ENCODE data around the gene EVC2. TPM values are rescaled to one million over a fixed set of nuclear protein-coding genes. Genes with fewer than 3 reads are reported as not detected.

Gene EVC2
- total RNA-seq, 2 donors from 2014 or later = 9.7 to 11.7 TPM

- H3K27me3 ChIP-seq (ENCODE audit: control insufficient read depth, insufficient read depth, low read length, poor library complexity, severe bottlenecking) = peaks cover 15% of the 10 kb centered on the region
- Mint-ChIP-seq H3K9me3 (peaks cover 23% of the 10 kb centered on the region), H3K27me3 (ENCODE audit: insufficient read depth) (peaks cover 4% of the 10 kb centered on the region), H3K4me1 (peaks cover 7% of the 10 kb centered on the region), H3K4me3 (no peak overlapping the region), H3K27ac (no peak overlapping the region), H3K36me3 (ENCODE audit: low read depth) (peaks cover 49% of the 10 kb centered on the region)
- no peaks in the 10 kb centered on the region for H3K36me3 ChIP-seq (ENCODE audit: control insufficient read depth, insufficient read depth, low read length)
- no peak overlapping the region for H3K4me3 ChIP-seq (ENCODE audit: low read length)
- H3K4me1 ChIP-seq (ENCODE audit: control insufficient read depth, insufficient read depth, low read length) = no peaks in the 10 kb centered on the region
- 79 to 100% methylated on average over 3 to 6 of the region's 6 CpGs for WGBS, 2 experiments (ENCODE audit: insufficient coverage in 1 of 2, insufficient read length in 1 of 2)
- H3K27ac ChIP-seq (ENCODE audit: low read depth, low read length) = no peak overlapping the region
- TF ChIP-seq, protein P1, sequence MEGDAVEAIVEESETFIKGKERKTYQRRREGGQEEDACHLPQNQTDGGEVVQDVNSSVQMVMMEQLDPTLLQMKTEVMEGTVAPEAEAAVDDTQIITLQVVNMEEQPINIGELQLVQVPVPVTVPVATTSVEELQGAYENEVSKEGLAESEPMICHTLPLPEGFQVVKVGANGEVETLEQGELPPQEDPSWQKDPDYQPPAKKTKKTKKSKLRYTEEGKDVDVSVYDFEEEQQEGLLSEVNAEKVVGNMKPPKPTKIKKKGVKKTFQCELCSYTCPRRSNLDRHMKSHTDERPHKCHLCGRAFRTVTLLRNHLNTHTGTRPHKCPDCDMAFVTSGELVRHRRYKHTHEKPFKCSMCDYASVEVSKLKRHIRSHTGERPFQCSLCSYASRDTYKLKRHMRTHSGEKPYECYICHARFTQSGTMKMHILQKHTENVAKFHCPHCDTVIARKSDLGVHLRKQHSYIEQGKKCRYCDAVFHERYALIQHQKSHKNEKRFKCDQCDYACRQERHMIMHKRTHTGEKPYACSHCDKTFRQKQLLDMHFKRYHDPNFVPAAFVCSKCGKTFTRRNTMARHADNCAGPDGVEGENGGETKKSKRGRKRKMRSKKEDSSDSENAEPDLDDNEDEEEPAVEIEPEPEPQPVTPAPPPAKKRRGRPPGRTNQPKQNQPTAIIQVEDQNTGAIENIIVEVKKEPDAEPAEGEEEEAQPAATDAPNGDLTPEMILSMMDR (conservative IDR thresholded peaks at IDR 0.05) = no peak
- DNase-seq = no peak
- no peak overlapping the region for H3K9ac ChIP-seq (ENCODE audit: extremely low read depth, low read length, poor library complexity, severe bottlenecking)
- peaks cover 14% of the 10 kb centered on the region for H3K9me3 ChIP-seq (ENCODE audit: control insufficient read depth, low read length)
Observed at GRCh38 chr4:5704276-5704675, 4.1 kb downstream of the EVC2 start.

DNA sequence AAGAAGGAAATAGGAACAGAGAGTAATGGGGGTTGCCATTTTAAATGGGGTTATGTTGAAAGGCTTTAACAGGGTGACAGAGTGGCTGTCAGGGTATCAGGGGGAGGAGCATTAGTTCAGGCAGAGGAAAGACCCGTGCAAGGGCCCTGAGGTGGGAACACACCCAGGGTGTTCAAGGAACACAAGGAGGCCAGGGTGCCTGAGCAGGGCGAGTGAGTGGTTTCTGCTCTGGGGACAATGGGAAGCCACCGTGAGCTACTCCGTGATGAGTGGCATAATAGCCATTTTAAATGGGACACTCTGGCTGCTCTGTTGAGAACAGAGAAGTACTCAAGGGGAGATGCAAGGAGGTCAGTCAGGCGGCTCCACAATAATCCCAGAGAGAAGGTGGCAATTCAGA lies 4.5 kb downstream of the EVC2 start:
- H3K4me1 Mint-ChIP-seq = peaks cover 7% of the 10 kb centered on the region
- Histone ChIP-seq H3K27me3 (ENCODE audit: control insufficient read depth, insufficient read depth, low read length, poor library complexity, severe bottlenecking) (peaks cover 10% of the 10 kb centered on the region), H3K36me3 (ENCODE audit: control insufficient read depth, insufficient read depth, low read length) (no peaks in the 10 kb centered on the region), H3K4me3 (ENCODE audit: low read length) (no peak overlapping the region), H3K9ac (ENCODE audit: extremely low read depth, low read length, poor library complexity, severe bottlenecking) (no peak overlapping the region), H3K4me1 (ENCODE audit: control insufficient read depth, insufficient read depth, low read length) (no peaks in the 10 kb centered on the region), H3K27ac (ENCODE audit: low read depth, low read length) (no peak overlapping the region), H3K9me3 (ENCODE audit: control insufficient read depth, low read length) (peaks cover 14% of the 10 kb centered on the region)
- H3K9me3 Mint-ChIP-seq = peaks cover 23% of the 10 kb centered on the region
- no peak overlapping the region for H3K4me3 Mint-ChIP-seq
- peaks cover 53% of the 10 kb centered on the region for H3K36me3 Mint-ChIP-seq (ENCODE audit: low read depth)
- TF ChIP-seq, protein P1 (conservative IDR thresholded peaks at IDR 0.05) = no peak
- WGBS, 2 experiments (ENCODE audit: insufficient coverage in 1 of 2, insufficient read length in 1 of 2) = 92 to 100% methylated on average over 5 of the region's 5 CpGs
- DNase-seq = no peak
- H3K27me3 Mint-ChIP-seq (ENCODE audit: insufficient read depth) = peaks cover 4% of the 10 kb centered on the region
- H3K27ac Mint-ChIP-seq = no peak overlapping the region

- Mint-ChIP-seq H3K4me3 (no peak overlapping the region), H3K27me3 (ENCODE audit: insufficient read depth) (no peaks in the 10 kb centered on the region), H3K27ac (no peak overlapping the region), H3K9me3 (peaks cover 23% of the 10 kb centered on the region), H3K36me3 (ENCODE audit: low read depth) (peaks cover 64% of the 10 kb centered on the region), H3K4me1 (peaks cover 1% of the 10 kb centered on the region)
- Histone ChIP-seq H3K4me3 (ENCODE audit: low read length) (no peak overlapping the region), H3K9ac (ENCODE audit: extremely low read depth, low read length, poor library complexity, severe bottlenecking) (no peak overlapping the region), H3K27ac (ENCODE audit: low read depth, low read length) (no peak overlapping the region), H3K4me1 (ENCODE audit: control insufficient read depth, insufficient read depth, low read length) (no peaks in the 10 kb centered on the region), H3K27me3 (ENCODE audit: control insufficient read depth, insufficient read depth, low read length, poor library complexity, severe bottlenecking) (no peaks in the 10 kb centered on the region), H3K36me3 (ENCODE audit: control insufficient read depth, insufficient read depth, low read length) (no peaks in the 10 kb centered on the region), H3K9me3 (ENCODE audit: control insufficient read depth, low read length) (peaks cover 14% of the 10 kb centered on the region)
- 85% methylated on average over 5 to 8 of the region's 8 CpGs for WGBS, 2 experiments (ENCODE audit: insufficient coverage in 1 of 2, insufficient read length in 1 of 2)
- no peak for DNase-seq
- TF ChIP-seq, protein P1 (conservative IDR thresholded peaks at IDR 0.05) = no peak
Observed at GRCh38 chr4:5701971-5702370, 6.4 kb downstream of the EVC2 start.
